Liver (tissue), 3 donors: ENCODE measurements around the gene PPM1A.

Experiments used
- ATF3 ChIP-seq: IDR thresholded peaks from 2 replicates; pipeline ENCODE4 v1.6.1; 2016; ENCODE audit warnings: antibody characterized with exemption
- GABPA ChIP-seq, 2 donors: IDR thresholded peaks in 1 of 2; conservative IDR thresholded peaks in 1 of 2; 2 replicates each; pipeline ENCODE4 v1.6.1; 2016; ENCODE audit warnings: antibody characterized with exemption in 2 of 2, mild to moderate bottlenecking in 1 of 2, moderate library complexity in 1 of 2
- HNF4A ChIP-seq, 2 donors: conservative IDR thresholded peaks; 2 replicates each; pipeline ENCODE4 v1.6.1; 2016; ENCODE audit warnings: antibody characterized with exemption in 2 of 2, mild to moderate bottlenecking in 2 of 2
- JUND ChIP-seq, 2 donors: IDR thresholded peaks; 2 replicates each; pipeline ENCODE4 v1.6.1; 2016; ENCODE audit warnings: antibody characterized with exemption in 2 of 2
- RAD21 ChIP-seq, 2 donors: IDR thresholded peaks; 2 replicates each; pipeline ENCODE4 v1.6.1; 2016; ENCODE audit warnings: antibody characterized with exemption in 2 of 2, mild to moderate bottlenecking in 2 of 2
- REST ChIP-seq: IDR thresholded peaks from 2 replicates; pipeline ENCODE4 v1.6.1; 2016; ENCODE audit warnings: antibody characterized with exemption, mild to moderate bottlenecking
- SP1 ChIP-seq: IDR thresholded peaks from 2 replicates; pipeline ENCODE4 v1.6.1; 2018; ENCODE audit warnings: antibody characterized with exemption, mild to moderate bottlenecking
- TAF1 ChIP-seq: conservative IDR thresholded peaks from 2 replicates; pipeline ENCODE4 v1.6.1; 2016; ENCODE audit warnings: antibody characterized with exemption, mild to moderate bottlenecking
- YY1 ChIP-seq: IDR thresholded peaks from 2 replicates; pipeline ENCODE4 v1.6.1; 2016; ENCODE audit warnings: antibody characterized with exemption, mild to moderate bottlenecking
- TF ChIP-seq, protein P1 (sequence below): fragments of 150-350 bp; IDR thresholded peaks from 2 replicates; pipeline ENCODE4 v1.5.1; 2017; ENCODE audit warnings: improper control_type of control experiment, low read depth, low read length; ENCODE audit not compliant: missing input control
- TF ChIP-seq, protein P2 (sequence below): IDR thresholded peaks from 2 replicates; pipeline ENCODE4 v1.6.1; 2016; ENCODE audit warnings: antibody characterized with exemption
- TF ChIP-seq, protein P3 (sequence below): IDR thresholded peaks from 2 replicates; pipeline ENCODE4 v1.6.1; 2016; ENCODE audit warnings: antibody characterized with exemption
- donor health status: healthy.
- donor health status: healthy.

GRCh38 chr14:60323199-60323896, 74.3 kb downstream of the PPM1A start:
- TF ChIP-seq, protein P1, sequence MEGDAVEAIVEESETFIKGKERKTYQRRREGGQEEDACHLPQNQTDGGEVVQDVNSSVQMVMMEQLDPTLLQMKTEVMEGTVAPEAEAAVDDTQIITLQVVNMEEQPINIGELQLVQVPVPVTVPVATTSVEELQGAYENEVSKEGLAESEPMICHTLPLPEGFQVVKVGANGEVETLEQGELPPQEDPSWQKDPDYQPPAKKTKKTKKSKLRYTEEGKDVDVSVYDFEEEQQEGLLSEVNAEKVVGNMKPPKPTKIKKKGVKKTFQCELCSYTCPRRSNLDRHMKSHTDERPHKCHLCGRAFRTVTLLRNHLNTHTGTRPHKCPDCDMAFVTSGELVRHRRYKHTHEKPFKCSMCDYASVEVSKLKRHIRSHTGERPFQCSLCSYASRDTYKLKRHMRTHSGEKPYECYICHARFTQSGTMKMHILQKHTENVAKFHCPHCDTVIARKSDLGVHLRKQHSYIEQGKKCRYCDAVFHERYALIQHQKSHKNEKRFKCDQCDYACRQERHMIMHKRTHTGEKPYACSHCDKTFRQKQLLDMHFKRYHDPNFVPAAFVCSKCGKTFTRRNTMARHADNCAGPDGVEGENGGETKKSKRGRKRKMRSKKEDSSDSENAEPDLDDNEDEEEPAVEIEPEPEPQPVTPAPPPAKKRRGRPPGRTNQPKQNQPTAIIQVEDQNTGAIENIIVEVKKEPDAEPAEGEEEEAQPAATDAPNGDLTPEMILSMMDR: no peak
- TF ChIP-seq, protein P2, sequence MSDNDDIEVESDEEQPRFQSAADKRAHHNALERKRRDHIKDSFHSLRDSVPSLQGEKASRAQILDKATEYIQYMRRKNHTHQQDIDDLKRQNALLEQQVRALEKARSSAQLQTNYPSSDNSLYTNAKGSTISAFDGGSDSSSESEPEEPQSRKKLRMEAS: no peak
- TF ChIP-seq, protein P3, sequence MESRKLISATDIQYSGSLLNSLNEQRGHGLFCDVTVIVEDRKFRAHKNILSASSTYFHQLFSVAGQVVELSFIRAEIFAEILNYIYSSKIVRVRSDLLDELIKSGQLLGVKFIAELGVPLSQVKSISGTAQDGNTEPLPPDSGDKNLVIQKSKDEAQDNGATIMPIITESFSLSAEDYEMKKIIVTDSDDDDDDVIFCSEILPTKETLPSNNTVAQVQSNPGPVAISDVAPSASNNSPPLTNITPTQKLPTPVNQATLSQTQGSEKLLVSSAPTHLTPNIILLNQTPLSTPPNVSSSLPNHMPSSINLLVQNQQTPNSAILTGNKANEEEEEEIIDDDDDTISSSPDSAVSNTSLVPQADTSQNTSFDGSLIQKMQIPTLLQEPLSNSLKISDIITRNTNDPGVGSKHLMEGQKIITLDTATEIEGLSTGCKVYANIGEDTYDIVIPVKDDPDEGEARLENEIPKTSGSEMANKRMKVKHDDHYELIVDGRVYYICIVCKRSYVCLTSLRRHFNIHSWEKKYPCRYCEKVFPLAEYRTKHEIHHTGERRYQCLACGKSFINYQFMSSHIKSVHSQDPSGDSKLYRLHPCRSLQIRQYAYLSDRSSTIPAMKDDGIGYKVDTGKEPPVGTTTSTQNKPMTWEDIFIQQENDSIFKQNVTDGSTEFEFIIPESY: no peak
- TF ChIP-seq JUND (IDR thresholded peaks at IDR 0.05) (no peak), HNF4A (conservative IDR thresholded peaks at IDR 0.05) (no peak), SP1 (no peak), GABPA (IDR thresholded peaks at IDR 0.05 in 1 of 2, conservative IDR thresholded peaks at IDR 0.05 in 1 of 2) (no peak), ATF3 (no peak), TAF1 (no peak), RAD21 (IDR thresholded peaks at IDR 0.05) (no peak), YY1 (no peak), REST (no peak)
